GM23338 (cell line): ENCODE results near the gene AFAP1L2. TPM values are rescaled to one million over a fixed set of nuclear protein-coding genes. Genes with fewer than 3 reads are reported as not detected.

Experiments used
- ATAC-seq: fragments of 200-7000 bp; cut with Tn5 transposase; 3 replicates; pipeline ENCODE4 v1.9.1; 2020
- DNase-seq: peaks from one replicate; pipeline ENCODE4 v3.0.0-alpha.2; 2015; ENCODE audit warnings: low spot score
- H2AFZ ChIP-seq: fragments of 200-600 bp; sonication (generic); 2 replicates; pipeline ENCODE4 v1.8.0; 2016; ENCODE audit warnings: antibody characterized with exemption, mild to moderate bottlenecking, moderate library complexity
- H3F3A ChIP-seq: fragments of 200-600 bp; sonication (generic); replicated peaks from 2 replicates; pipeline ENCODE4 v1.8.0; 2017; ENCODE audit warnings: antibody characterized with exemption, mixed run types, low read depth
- H3K27ac ChIP-seq: fragments of 200-600 bp; sonication (generic); 2 replicates; pipeline ENCODE4 v1.6.1; 2016; ENCODE audit warnings: low read depth
- H3K27me3 ChIP-seq: fragments of 200-600 bp; sonication (generic); 2 replicates; pipeline ENCODE4 v1.8.0; 2016; ENCODE audit warnings: mild to moderate bottlenecking, mixed run types, moderate library complexity; ENCODE audit not compliant: insufficient read depth
- H3K36me3 ChIP-seq: fragments of 200-600 bp; sonication (generic); 2 replicates; pipeline ENCODE4 v1.8.0; 2016; ENCODE audit warnings: mild to moderate bottlenecking; ENCODE audit not compliant: insufficient read depth
- H3K4me1 ChIP-seq: fragments of 200-600 bp; sonication (generic); 2 replicates; pipeline ENCODE4 v1.8.0; 2016; ENCODE audit warnings: mild to moderate bottlenecking, moderate library complexity; ENCODE audit not compliant: insufficient read depth
- H3K4me2 ChIP-seq: fragments of 200-600 bp; sonication (generic); 2 replicates; pipeline ENCODE4 v1.7.1; 2017; ENCODE audit warnings: mixed run types
- H3K4me3 ChIP-seq: fragments of 200-600 bp; sonication (generic); 2 replicates; pipeline ENCODE4 v1.6.1; 2016; ENCODE audit warnings: mixed run types
- H3K79me2 ChIP-seq: fragments of 200-600 bp; sonication (generic); replicated peaks from 2 replicates; pipeline ENCODE4 v1.8.0; 2017; ENCODE audit warnings: mild to moderate bottlenecking; ENCODE audit not compliant: insufficient read depth
- H3K9me2 ChIP-seq: fragments of 200-600 bp; sonication (generic); 2 replicates; pipeline ENCODE4 v1.8.0; 2017; ENCODE audit not compliant: insufficient read depth
- H4K20me1 ChIP-seq: fragments of 200-600 bp; sonication (generic); replicated peaks from 2 replicates; pipeline ENCODE4 v1.8.0; 2017; ENCODE audit warnings: mild to moderate bottlenecking; ENCODE audit not compliant: insufficient read depth
- H3K27ac Mint-ChIP-seq: 2 replicates; pipeline ENCODE4 v1.8.0; 2020; ENCODE audit warnings: inconsistent platforms, mild to moderate bottlenecking, moderate library complexity, mixed read lengths
- H3K27me3 Mint-ChIP-seq: 3 replicates; pipeline ENCODE4 v1.8.0; 2022; ENCODE audit warnings: low read depth, mild to moderate bottlenecking, moderate library complexity, mixed read lengths, inconsistent platforms; ENCODE audit not compliant: insufficient read depth, poor library complexity
- H3K36me3 Mint-ChIP-seq: 3 replicates; pipeline ENCODE4 v1.8.0; 2021; ENCODE audit warnings: low read depth, mild to moderate bottlenecking, inconsistent platforms, moderate library complexity, mixed read lengths
- H3K4me1 Mint-ChIP-seq: 3 replicates; pipeline ENCODE4 v1.8.0; 2020; ENCODE audit warnings: mild to moderate bottlenecking, inconsistent platforms, mixed read lengths
- H3K4me3 Mint-ChIP-seq: 3 replicates; pipeline ENCODE4 v1.8.0; 2021; ENCODE audit warnings: moderate library complexity, mild to moderate bottlenecking, inconsistent platforms, mixed read lengths
- H3K9me3 Mint-ChIP-seq: 3 replicates; pipeline ENCODE4 v1.8.0; 2020; ENCODE audit warnings: moderate library complexity, mild to moderate bottlenecking, inconsistent platforms, mixed read lengths
- CREB1 ChIP-seq: fragments of 250-450 bp; sonication (Bioruptor Pico); IDR thresholded peaks from 2 replicates; pipeline ENCODE4 v1.5.0; 2020; ENCODE audit warnings: low read depth, mild to moderate bottlenecking, moderate library complexity
- ETS1 ChIP-seq: IDR thresholded peaks from 2 replicates; pipeline ENCODE4 v1.6.1; 2016; ENCODE audit warnings: antibody characterized with exemption
- EZH2 ChIP-seq: fragments of 200-600 bp; sonication (generic); IDR thresholded peaks from one replicate; pipeline ENCODE4 v1.8.0; 2017; ENCODE audit warnings: antibody characterized with exemption, mild to moderate bottlenecking, low read depth; ENCODE audit not compliant: unreplicated experiment
- EZH2phosphoT487 ChIP-seq: fragments of 200-600 bp; sonication (generic); IDR thresholded peaks from one replicate; pipeline ENCODE4 v1.8.1; 2018; ENCODE audit warnings: antibody characterized with exemption; ENCODE audit not compliant: unreplicated experiment
- JUNB ChIP-seq: IDR thresholded peaks from one replicate; pipeline ENCODE4 v1.6.1; 2016; ENCODE audit warnings: antibody characterized with exemption; ENCODE audit not compliant: unreplicated experiment
- NANOG ChIP-seq: IDR thresholded peaks from 2 replicates; pipeline ENCODE4 v1.6.1; 2016; ENCODE audit warnings: antibody characterized with exemption, borderline replicate concordance
- POLR2AphosphoS5 ChIP-seq: IDR thresholded peaks from 2 replicates; pipeline ENCODE4 v1.6.1; 2016; ENCODE audit warnings: antibody characterized with exemption, low read depth
- STAT1 ChIP-seq: IDR thresholded peaks from one replicate; pipeline ENCODE4 v1.6.1; 2016; ENCODE audit warnings: antibody characterized with exemption; ENCODE audit not compliant: unreplicated experiment
- ZNF114 ChIP-seq: fragments of 250-450 bp; sonication (Bioruptor Pico); IDR thresholded peaks from 2 replicates; pipeline ENCODE4 v1.5.0; 2020; ENCODE audit warnings: mild to moderate bottlenecking, moderate library complexity
- ZNF331 ChIP-seq: fragments of 250-450 bp; sonication (Bioruptor Pico); IDR thresholded peaks from 2 replicates; pipeline ENCODE4 v1.5.0; 2020; ENCODE audit warnings: low read depth, mild to moderate bottlenecking, moderate library complexity
- ZNF462 ChIP-seq: fragments of 250-450 bp; sonication (Bioruptor Pico); IDR thresholded peaks from 2 replicates; pipeline ENCODE4 v1.5.0; 2020; ENCODE audit warnings: mild to moderate bottlenecking, moderate library complexity
- polyA plus RNA-seq: library from polyadenylated mRNA; unstranded; fragments of >200 nt; fragmentation: Nextera tagmentation; extraction: Ambion mirVana; gene quantifications from 2 replicates; pipeline ENCODE4 v1.2.1, GENCODE V29; 2016
- total RNA-seq: library from RNA; depleted of rRNA; stranded (reverse); fragments of >200 nt; shearing (Covaris generic); gene quantifications from 2 replicates; pipeline ENCODE4 v1.2.3, GENCODE V29; 2014
- TF ChIP-seq, protein P1 (sequence below): IDR thresholded peaks from one replicate; pipeline ENCODE4 v1.6.1; 2018; ENCODE audit warnings: antibody characterized with exemption; ENCODE audit not compliant: unreplicated experiment
- TF ChIP-seq, protein P2 (sequence below), 2 experiments: fragments of 200-600 bp in 1 of 2; sonication (generic) in 1 of 2; conservative IDR thresholded peaks; 2 replicates each; pipeline versions ENCODE4 v1.5.1 to v1.6.1; 2016 to 2017; ENCODE audit warnings: antibody characterized with exemption in 2 of 2, low read depth in 2 of 2, mild to moderate bottlenecking in 2 of 2, moderate library complexity in 1 of 2

AFAP1L2 gene
- total and polyA plus RNA-seq, 2 experiments from 2014 or later: 2.3 to 6.5 TPM

DNA sequence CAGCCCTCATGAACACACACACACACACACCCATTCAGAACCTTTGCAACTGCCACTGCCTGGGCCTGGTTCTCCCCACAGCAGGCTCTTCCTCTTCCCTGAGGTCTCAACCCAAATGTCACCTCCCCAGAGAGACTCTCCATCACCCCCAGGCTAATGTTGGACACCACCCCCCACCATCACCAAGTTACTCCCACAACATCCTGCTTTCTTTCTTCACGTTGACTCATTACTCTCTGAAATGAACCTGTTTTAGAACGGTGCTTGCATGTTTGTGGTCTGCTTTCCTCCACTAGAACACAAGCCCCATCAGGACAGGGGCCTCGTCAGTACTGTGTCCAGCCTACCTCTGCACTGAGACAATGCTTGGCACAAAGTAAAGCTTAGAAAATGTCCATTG is 16.0 kb downstream of the AFAP1L2 start:
- H3K27me3 ChIP-seq: no peaks in the 10 kb centered on the region
- H3K4me1 ChIP-seq: peaks cover 3% of the 10 kb centered on the region; the same call in 1 of the 2 replicates
- no peak overlapping the region for H3K4me3 ChIP-seq
- H3K36me3 Mint-ChIP-seq: no peaks in the 10 kb centered on the region
- H3K4me3 Mint-ChIP-seq: no peak overlapping the region
- H3F3A ChIP-seq: no peaks in the 10 kb centered on the region
- TF ChIP-seq ZNF462 (CRISPR knock-in tag) (no peak), EZH2 (no peak), POLR2AphosphoS5 (no peak), CREB1 (CRISPR knock-in tag) (no peak), ZNF114 (CRISPR knock-in tag) (no peak), ETS1 (no peak), EZH2phosphoT487 (no peak), STAT1 (no peak), ZNF331 (CRISPR knock-in tag) (no peak), NANOG (no peak), JUNB (no peak)
- TF ChIP-seq, protein P1, sequence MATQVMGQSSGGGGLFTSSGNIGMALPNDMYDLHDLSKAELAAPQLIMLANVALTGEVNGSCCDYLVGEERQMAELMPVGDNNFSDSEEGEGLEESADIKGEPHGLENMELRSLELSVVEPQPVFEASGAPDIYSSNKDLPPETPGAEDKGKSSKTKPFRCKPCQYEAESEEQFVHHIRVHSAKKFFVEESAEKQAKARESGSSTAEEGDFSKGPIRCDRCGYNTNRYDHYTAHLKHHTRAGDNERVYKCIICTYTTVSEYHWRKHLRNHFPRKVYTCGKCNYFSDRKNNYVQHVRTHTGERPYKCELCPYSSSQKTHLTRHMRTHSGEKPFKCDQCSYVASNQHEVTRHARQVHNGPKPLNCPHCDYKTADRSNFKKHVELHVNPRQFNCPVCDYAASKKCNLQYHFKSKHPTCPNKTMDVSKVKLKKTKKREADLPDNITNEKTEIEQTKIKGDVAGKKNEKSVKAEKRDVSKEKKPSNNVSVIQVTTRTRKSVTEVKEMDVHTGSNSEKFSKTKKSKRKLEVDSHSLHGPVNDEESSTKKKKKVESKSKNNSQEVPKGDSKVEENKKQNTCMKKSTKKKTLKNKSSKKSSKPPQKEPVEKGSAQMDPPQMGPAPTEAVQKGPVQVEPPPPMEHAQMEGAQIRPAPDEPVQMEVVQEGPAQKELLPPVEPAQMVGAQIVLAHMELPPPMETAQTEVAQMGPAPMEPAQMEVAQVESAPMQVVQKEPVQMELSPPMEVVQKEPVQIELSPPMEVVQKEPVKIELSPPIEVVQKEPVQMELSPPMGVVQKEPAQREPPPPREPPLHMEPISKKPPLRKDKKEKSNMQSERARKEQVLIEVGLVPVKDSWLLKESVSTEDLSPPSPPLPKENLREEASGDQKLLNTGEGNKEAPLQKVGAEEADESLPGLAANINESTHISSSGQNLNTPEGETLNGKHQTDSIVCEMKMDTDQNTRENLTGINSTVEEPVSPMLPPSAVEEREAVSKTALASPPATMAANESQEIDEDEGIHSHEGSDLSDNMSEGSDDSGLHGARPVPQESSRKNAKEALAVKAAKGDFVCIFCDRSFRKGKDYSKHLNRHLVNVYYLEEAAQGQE: no peak
- TF ChIP-seq, protein P2, sequence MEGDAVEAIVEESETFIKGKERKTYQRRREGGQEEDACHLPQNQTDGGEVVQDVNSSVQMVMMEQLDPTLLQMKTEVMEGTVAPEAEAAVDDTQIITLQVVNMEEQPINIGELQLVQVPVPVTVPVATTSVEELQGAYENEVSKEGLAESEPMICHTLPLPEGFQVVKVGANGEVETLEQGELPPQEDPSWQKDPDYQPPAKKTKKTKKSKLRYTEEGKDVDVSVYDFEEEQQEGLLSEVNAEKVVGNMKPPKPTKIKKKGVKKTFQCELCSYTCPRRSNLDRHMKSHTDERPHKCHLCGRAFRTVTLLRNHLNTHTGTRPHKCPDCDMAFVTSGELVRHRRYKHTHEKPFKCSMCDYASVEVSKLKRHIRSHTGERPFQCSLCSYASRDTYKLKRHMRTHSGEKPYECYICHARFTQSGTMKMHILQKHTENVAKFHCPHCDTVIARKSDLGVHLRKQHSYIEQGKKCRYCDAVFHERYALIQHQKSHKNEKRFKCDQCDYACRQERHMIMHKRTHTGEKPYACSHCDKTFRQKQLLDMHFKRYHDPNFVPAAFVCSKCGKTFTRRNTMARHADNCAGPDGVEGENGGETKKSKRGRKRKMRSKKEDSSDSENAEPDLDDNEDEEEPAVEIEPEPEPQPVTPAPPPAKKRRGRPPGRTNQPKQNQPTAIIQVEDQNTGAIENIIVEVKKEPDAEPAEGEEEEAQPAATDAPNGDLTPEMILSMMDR (conservative IDR thresholded peaks at IDR 0.05; ENCODE audit: low read depth in 2 of 2): no peak
- H4K20me1 ChIP-seq: no peaks in the 10 kb centered on the region
- H3K36me3 ChIP-seq: no peaks in the 10 kb centered on the region
- no peak overlapping the region for H2AFZ ChIP-seq
- DNase-seq (no peak), ATAC-seq (no peak)
- no peaks in the 10 kb centered on the region for H3K79me2 ChIP-seq
- no peak overlapping the region for H3K27ac ChIP-seq
- H3K9me2 ChIP-seq: 0 out of 2 replicates have a peak, but pooled peaks cover 4% of the 10 kb centered on the region
- no peaks in the 10 kb centered on the region for H3K9me3 Mint-ChIP-seq
- peaks cover 4% of the 10 kb centered on the region for H3K27me3 Mint-ChIP-seq
- peaks cover 5% of the 10 kb centered on the region for H3K4me1 Mint-ChIP-seq
- no peak overlapping the region for H3K27ac Mint-ChIP-seq
- no peak overlapping the region for H3K4me2 ChIP-seq
